OCI-LY7 (cell line): ENCODE measurements around the gene TMEM204. TPM values are rescaled to one million over a fixed set of nuclear protein-coding genes. Genes with fewer than 3 reads are reported as not detected.

Experiments used
- BruUV-seq: library from RNA; stranded (reverse); fragments of 400-500 nt; replicated peaks from 2 replicates; lab custom pipeline; 2021; lab: Mats Ljungman, UMichigan
- CTCF ChIA-PET: fragments of 300-600 bp; sonication (Branson Sonifier 250); formaldehyde crosslinking; loops from one replicate; lab custom pipeline; 2022; ENCODE audit warnings: antibody characterized with exemption; ENCODE audit not compliant: unreplicated experiment; lab: Charles Lee
- POLR2A ChIA-PET: fragments of 300-600 bp; sonication (Branson Sonifier 250); formaldehyde crosslinking; loops from one replicate; lab custom pipeline; 2022; ENCODE audit warnings: antibody characterized with exemption; lab: Charles Lee
- DNase-seq: peaks from one replicate; pipeline ENCODE4 v3.0.0-alpha.2; 2015; ENCODE audit warnings: low spot score
- H2AFZ ChIP-seq: fragments of 200-600 bp; sonication (generic), shearing (Covaris generic); 2 replicates; pipeline ENCODE4 v1.6.1; 2014; ENCODE audit warnings: mild to moderate bottlenecking, antibody characterized with exemption, low read length, moderate library complexity
- H3K27ac ChIP-seq: fragments of 200-600 bp; sonication (generic); 2 replicates; pipeline ENCODE4 v1.5.1; 2014; ENCODE audit warnings: mixed run types, low read depth, mild to moderate bottlenecking, moderate library complexity, low read length, inconsistent platforms; ENCODE audit not compliant: poor library complexity, severe bottlenecking
- H3K36me3 ChIP-seq: fragments of 200-600 bp; sonication (generic); 2 replicates; pipeline ENCODE4 v1.6.1; 2014; ENCODE audit warnings: mild to moderate bottlenecking, antibody characterized with exemption, low read length, moderate library complexity, mixed read lengths; ENCODE audit not compliant: insufficient read depth
- H3K4me1 ChIP-seq: fragments of 200-600 bp; sonication (generic); 2 replicates; pipeline ENCODE4 v1.5.1; 2014; ENCODE audit warnings: mild to moderate bottlenecking, low read length; ENCODE audit not compliant: insufficient read depth, poor library complexity, severe bottlenecking
- H3K4me2 ChIP-seq: fragments of 200-600 bp; sonication (generic); 2 replicates; pipeline ENCODE4 v1.6.1; 2014; ENCODE audit warnings: mild to moderate bottlenecking, low read length
- H3K4me3 ChIP-seq: fragments of 200-600 bp; sonication (generic); 2 replicates; pipeline ENCODE4 v1.5.1; 2014; ENCODE audit warnings: mild to moderate bottlenecking, low read depth, low read length; ENCODE audit not compliant: poor library complexity, severe bottlenecking
- H3K79me2 ChIP-seq: fragments of 200-600 bp; sonication (generic); 2 replicates; pipeline ENCODE4 v1.6.1; 2016; ENCODE audit warnings: low read depth, mild to moderate bottlenecking, low read length, moderate library complexity, mixed read lengths; ENCODE audit not compliant: insufficient read depth
- H3K9me2 ChIP-seq: fragments of 200-600 bp; sonication (generic); 2 replicates; pipeline ENCODE4 v1.6.1; 2016; ENCODE audit warnings: mild to moderate bottlenecking, low read length, mixed read lengths; ENCODE audit not compliant: insufficient read depth
- H3K9me3 ChIP-seq: fragments of 200-600 bp; sonication (generic); 2 replicates; pipeline ENCODE4 v1.6.1; 2014; ENCODE audit warnings: mild to moderate bottlenecking, mixed run types, low read length, mixed read lengths
- H4K20me1 ChIP-seq: fragments of 200-600 bp; sonication (generic); 2 replicates; pipeline ENCODE4 v1.6.1; 2014; ENCODE audit warnings: mild to moderate bottlenecking, antibody characterized with exemption, low read length, moderate library complexity, mixed read lengths; ENCODE audit not compliant: insufficient read depth
- EZH2phosphoT487 ChIP-seq: fragments of 200-600 bp; sonication (generic); IDR thresholded peaks from 2 replicates; pipeline ENCODE4 v1.6.1; 2018; ENCODE audit warnings: low read depth, borderline replicate concordance, mild to moderate bottlenecking, mixed run types, antibody characterized with exemption, low read length, moderate library complexity, mixed read lengths
- intact Hi-C: fragments of 100-400 bp; cut with micrococcal nuclease; formaldehyde crosslinking; loops from one replicate; pipeline ENCODE4 v1.10.0; 2022; ENCODE audit not compliant: unreplicated experiment
- total RNA-seq, 2 experiments: library from RNA; depleted of rRNA in 1 of 2; stranded (reverse); fragments of >200 nt in 1 of 2; shearing (Covaris generic) in 1 of 2; gene quantifications; 2 replicates each; pipeline ENCODE4 v1.2.3, GENCODE V29; 2014 to 2022
- TF ChIP-seq, protein P1 (sequence below): fragments of 200-600 bp; sonication (generic); conservative IDR thresholded peaks from 2 replicates; pipeline ENCODE4 v1.5.1; 2014; ENCODE audit warnings: mild to moderate bottlenecking, antibody characterized with exemption, low read length, moderate library complexity, mixed read lengths

Gene TMEM204
- total RNA-seq, 2 experiments from 2014 or later = not detected

DNA sequence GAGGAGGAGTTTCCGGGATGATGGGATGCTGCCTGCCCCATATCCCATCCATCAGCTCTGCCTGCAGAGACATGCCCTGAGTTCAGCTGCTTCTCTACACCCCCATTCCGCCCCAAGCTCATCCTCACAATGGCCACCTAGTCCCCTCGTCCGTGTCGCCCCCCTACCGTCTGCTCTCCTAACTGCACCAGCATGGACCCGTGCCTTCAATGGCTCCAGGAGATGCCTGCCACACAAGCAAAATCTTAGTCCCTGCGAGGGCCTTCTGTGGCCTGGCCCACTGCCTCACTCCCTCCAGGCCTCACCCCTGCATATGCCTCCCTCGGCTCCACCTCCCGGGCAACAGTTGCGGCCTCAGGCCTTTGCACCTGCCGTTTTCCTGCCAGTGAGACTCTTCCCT lies 42.1 kb upstream of the TMEM204 start:
- POLR2A ChIA-PET = interaction anchor here (0.8 kb wide), 1 partner anchor 32 kb away, joined by 5 read pairs; no protein-coding TSS in a partner anchor
- intact Hi-C loops = loop anchor here (5.0 kb wide), 1 partner anchor 121 kb away; the partner anchor contains the start of genes CRAMP1 and IFT140
- H3K4me2 ChIP-seq = no peak overlapping the region

DNA sequence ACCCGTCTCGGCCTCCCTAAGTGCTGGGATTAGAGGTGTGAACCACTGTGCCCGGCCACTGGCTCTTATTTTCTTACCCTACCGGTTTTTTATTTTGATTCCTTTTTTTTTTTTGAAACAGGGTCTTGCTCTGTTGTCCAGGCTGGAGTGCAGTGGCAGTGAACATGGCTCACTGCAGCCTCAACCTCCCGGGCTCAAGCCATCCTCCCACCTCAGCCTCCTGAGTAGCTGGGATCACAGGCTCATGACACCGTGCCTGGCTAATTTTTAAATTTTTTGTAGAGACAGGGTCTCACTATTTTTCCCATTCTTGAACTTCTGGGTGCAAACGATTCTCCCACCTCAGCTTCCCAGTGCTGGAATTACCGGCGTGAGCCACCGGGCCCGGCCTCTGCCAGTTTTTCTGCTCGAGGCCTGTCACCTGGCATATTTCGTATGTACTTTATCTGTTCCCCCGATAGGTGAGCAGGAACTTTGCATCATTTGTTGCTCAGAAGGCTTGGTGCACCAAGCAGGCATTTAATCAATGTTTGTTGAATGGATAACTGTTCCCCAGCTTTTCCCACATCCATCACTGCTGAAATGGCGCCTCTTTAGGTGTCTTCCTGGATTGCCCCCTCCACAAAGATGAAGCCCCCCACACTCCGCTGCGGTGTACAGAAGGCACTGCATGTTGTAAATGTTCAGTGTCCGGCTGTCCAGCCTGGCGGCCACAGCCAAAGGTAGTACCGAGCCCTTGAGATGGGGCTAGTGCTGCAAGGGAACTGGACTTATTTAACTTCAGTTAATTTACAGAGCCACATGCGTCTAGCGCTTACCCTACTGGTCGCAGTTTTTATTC lies 41.2 kb upstream of the TMEM204 start:
- peak overlapping the region; percentile 59 for H3K27ac ChIP-seq
- peaks cover 16% of the 10 kb centered on the region for H3K4me1 ChIP-seq
- H3K79me2 ChIP-seq = peaks cover 7% of the 10 kb centered on the region; the same call in 1 of the 2 replicates
- intact Hi-C loops = loop anchor here (5.0 kb wide), 1 partner anchor 120 kb away; the partner anchor contains the start of genes CRAMP1 and IFT140
- TF ChIP-seq, protein P1, sequence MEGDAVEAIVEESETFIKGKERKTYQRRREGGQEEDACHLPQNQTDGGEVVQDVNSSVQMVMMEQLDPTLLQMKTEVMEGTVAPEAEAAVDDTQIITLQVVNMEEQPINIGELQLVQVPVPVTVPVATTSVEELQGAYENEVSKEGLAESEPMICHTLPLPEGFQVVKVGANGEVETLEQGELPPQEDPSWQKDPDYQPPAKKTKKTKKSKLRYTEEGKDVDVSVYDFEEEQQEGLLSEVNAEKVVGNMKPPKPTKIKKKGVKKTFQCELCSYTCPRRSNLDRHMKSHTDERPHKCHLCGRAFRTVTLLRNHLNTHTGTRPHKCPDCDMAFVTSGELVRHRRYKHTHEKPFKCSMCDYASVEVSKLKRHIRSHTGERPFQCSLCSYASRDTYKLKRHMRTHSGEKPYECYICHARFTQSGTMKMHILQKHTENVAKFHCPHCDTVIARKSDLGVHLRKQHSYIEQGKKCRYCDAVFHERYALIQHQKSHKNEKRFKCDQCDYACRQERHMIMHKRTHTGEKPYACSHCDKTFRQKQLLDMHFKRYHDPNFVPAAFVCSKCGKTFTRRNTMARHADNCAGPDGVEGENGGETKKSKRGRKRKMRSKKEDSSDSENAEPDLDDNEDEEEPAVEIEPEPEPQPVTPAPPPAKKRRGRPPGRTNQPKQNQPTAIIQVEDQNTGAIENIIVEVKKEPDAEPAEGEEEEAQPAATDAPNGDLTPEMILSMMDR = no peak
- TF ChIP-seq EZH2phosphoT487 = no peak
- no peaks in the 10 kb centered on the region for H3K9me2 ChIP-seq
- no peak for DNase-seq
- peak overlapping the region; percentile 90 for H3K4me3 ChIP-seq
- TSS peak; percentile 99 for BruUV-seq
- peak overlapping the region; percentile 65; the same call in 1 of the 2 replicates for H2AFZ ChIP-seq
- no peaks in the 10 kb centered on the region for H4K20me1 ChIP-seq
- peak overlapping the region; percentile 80 for H3K4me2 ChIP-seq
- H3K9me3 ChIP-seq = no peaks in the 10 kb centered on the region
- ChIA-PET POLR2A (interaction anchor here (0.7 to 0.8 kb wide), 2 partner anchors 14 to 33 kb away, joined by 5 read pairs; no protein-coding TSS in a partner anchor), CTCF (no interaction called here)
- peaks cover 24% of the 10 kb centered on the region for H3K36me3 ChIP-seq

More for the DNA sequence above, 42.1 kb upstream of the TMEM204 start:
- Histone ChIP-seq H3K9me2 (no peaks in the 10 kb centered on the region), H3K4me1 (peaks cover 16% of the 10 kb centered on the region), H3K27ac (no peak overlapping the region), H3K36me3 (peaks cover 15% of the 10 kb centered on the region), H4K20me1 (no peaks in the 10 kb centered on the region), H2AFZ (no peak overlapping the region), H3K4me3 (no peak overlapping the region), H3K9me3 (no peaks in the 10 kb centered on the region), H3K79me2 (peaks cover 7% of the 10 kb centered on the region; the same call in 1 of the 2 replicates)
- TF ChIP-seq, protein P1 = no peak
- TF ChIP-seq EZH2phosphoT487 = no peak
- CTCF ChIA-PET = no interaction called here
- no TSS peak for BruUV-seq
- DNase-seq = no peak
